ENCODE measurements around the gene PHLDB1.

The PHLDB1 gene

GRCh38 chr11:118641397-118642019 is 34.1 kb downstream of the PHLDB1 start:
- DNase-seq, result peak; percentile 78

GRCh38 chr11:118643142-118643994 is 36.0 kb downstream of the PHLDB1 start:
- DNase-seq, result no peak

- DNase-seq, result no peak
Measured at GRCh38 chr11:118643995-118644345, 36.6 kb downstream of the PHLDB1 start.

DNA sequence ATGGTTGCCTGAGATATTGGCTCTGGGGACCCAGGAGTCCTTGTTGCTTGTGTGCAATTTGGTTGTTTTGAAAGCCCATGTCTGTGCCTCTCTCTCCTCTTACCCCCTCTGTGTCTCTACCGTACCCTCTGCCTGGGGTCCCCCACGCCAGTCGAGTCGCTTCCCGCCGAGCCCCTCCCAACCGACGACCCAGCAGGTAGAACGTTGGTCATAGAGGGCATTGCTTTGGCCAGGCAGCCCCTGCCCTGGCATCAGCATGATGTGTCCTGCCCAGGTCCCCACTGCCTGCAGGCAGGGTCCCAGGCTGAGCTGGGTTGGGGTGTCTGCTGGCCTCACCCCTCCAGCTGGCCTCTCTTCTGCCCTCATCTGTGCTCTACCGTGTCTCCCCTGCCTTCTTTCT is 37.1 kb downstream of the PHLDB1 start:
- DNase-seq, result no peak

GRCh38 chr11:118645066-118645715 is 37.8 kb downstream of the PHLDB1 start:
- no peak for DNase-seq

GRCh38 chr11:118646393-118646792 is 39.0 kb downstream of the PHLDB1 start:
- DNase-seq, result no peak

DNA sequence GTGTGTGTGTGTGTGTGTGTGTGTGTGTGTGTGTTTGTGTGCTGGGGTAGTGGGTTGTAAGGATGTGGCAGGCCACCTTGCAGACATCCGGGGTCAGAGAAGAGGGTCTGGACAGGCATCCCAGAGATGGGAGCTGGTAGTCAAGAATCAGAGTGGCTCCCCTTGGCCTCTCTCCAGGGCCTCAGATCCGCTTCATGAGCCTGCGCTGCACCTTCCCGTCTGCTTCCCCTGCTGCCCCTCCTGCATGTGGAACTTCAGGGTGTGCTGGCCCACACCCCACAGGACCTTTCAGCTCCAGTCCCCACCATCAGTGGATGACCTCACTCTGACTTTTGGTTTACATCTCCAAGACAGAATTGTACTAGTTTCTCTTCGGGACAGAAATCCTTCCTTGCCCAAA is 40.9 kb downstream of the PHLDB1 start:
- DNase-seq, result no peak

DNA sequence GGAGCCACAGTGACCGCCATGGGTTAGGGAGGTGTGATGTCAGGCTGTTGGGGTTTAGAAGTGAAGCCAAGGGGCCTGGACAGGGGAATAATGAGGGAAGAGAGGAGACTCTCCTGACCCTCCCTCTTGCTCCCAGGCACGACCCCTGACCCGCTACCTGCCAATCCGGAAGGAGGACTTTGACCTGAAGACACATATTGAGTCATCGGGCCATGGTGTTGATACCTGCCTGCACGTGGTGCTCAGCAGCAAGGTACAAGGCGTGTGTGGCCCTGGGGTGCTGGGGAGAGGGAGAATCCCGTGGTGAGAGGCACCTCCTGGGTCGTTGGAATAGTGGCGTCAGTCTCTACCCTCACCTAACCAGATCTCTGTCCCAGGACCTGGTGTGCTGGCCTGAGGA is 42.5 kb downstream of the PHLDB1 start:
- no peak for DNase-seq

DNA sequence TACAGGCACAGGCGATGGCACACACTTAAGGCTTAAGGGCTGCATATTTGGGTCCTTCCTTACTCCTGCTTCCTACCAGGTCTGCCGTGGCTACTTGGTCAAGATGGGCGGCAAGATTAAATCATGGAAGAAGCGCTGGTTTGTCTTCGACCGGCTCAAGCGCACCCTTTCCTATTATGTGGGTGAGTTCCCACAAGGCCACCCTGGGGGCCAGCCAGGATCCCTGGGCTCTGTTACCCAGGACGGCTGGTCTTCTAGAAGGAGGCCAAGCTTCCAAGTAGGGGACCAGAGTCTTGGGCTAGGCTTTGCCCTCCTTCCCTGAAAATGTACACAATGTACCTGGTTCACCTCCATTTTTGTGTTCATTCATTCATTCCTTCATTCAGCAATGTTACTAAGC is 43.0 kb downstream of the PHLDB1 start:
- no peak for DNase-seq

GRCh38 chr11:118651820-118652219 is 44.4 kb downstream of the PHLDB1 start:
- DNase-seq, result no peak

DNA sequence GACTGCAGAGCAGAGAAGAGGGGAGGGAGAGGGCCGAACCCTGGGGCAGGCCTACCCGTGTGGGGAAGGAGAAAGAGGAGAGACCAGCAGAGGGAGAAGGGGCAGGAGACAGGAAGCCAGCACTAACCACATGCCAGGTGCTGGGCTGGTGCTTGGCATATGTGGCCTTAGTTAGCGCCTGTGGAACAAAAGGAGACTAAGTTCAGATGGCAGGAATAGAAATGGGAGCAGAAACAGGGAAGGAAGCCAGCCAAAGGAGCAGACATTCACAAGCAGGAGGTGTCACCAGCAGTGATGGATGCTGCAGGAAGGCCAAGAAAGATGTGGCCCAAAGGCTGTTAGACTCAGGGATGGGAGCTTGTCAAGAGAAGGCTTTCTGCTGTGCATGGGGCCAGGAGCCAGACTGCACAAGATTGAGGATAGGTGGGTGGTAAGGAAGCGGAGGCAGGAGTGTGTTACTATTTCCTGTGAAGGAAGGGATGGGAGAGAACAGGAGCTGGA is 45.3 kb downstream of the PHLDB1 start:
- no peak for DNase-seq

DNA sequence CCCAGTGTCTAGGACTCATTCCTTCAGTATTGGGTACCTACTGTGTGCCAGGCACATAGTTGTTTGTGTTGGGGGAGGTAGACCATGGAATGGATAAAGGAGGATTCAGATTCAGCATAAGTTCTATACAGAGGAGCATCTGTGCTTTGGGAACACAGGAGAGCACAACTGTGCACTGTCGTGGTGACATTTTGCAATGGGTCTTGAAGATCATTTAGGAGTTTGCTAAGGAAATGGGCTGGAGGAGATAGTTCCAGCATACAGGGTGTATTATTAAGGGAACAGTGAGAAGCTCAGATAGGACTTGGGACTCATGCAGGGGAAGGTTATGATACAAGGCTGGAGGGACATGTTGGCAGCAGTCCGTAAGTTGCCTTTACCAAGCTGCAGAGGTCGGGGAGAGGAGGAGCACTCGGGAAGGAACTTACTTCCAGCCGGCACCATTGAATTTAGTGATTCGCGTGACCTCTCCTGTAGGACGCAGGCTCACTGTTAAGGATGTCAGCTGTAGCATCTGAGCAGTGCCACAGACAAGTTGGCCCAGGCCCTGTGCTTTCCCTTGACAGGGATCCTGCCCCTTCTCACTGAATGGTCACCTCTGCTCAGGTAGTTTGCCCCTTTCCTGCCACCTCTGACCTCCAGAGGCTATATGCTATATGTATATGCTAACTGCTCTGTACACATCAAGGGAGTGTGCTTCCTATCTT is 46.4 kb downstream of the PHLDB1 start:
- DNase-seq, result no peak

- DNase-seq, result no peak
Measured at GRCh38 chr11:118655486-118656190, 48.2 kb downstream of the PHLDB1 start.

DNA sequence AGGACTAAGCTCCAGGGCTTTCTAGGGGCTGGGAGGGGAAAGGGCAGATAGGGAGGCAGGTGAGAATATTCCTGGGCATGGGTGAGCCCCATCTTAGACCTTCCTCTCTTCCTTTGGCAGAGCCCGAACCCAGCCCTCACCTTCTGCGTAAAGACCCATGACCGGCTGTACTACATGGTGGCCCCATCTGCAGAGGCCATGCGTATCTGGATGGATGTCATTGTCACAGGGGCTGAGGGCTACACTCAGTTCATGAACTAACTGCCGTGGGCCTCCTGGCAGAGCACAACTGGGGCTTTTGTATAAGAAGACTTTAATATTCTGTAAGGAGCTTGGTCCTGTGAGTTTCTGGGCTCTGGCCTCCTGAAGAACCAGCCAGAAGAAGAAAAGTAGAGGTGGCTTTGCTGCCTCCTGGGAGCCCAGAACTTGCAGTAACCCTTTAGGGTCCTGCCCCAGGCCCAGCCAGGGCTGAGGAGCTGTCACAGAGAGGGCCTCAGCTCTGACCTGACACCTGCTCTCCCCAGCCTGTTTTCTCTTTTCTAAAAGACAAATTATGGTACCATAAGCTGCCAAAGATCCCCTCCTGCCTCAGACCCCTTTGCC is 49.2 kb downstream of the PHLDB1 start:
- DNase-seq, result no peak

DNA sequence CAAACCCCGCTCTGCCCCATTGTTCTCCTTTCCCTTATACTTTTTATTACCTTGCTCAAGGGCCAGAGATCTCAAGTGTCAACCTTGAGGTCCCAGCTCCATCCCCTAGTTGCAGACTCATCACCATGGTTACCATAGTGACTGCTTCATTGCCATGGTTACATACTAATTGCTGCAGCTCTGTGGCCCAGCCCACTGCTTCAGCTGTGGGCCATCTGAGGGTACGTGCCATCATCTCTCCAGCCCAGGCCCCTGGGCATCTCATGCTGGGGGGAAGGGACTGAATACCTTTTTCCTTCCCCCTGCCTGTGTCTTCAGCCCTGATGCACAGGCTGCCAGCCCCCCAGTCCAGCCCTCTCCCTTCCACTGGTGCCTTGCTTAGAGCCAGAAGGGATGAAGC is 49.8 kb downstream of the PHLDB1 start:
- no peak for DNase-seq

GRCh38 chr11:118657709-118658428 is 50.5 kb downstream of the PHLDB1 start:
- no peak for DNase-seq

GRCh38 chr11:118658429-118659313 is 51.3 kb downstream of the PHLDB1 start:
- DNase-seq, result no peak

- DNase-seq, result peak; percentile 86
Measured at GRCh38 chr11:118659314-118659952, 52.0 kb downstream of the PHLDB1 start.

DNA sequence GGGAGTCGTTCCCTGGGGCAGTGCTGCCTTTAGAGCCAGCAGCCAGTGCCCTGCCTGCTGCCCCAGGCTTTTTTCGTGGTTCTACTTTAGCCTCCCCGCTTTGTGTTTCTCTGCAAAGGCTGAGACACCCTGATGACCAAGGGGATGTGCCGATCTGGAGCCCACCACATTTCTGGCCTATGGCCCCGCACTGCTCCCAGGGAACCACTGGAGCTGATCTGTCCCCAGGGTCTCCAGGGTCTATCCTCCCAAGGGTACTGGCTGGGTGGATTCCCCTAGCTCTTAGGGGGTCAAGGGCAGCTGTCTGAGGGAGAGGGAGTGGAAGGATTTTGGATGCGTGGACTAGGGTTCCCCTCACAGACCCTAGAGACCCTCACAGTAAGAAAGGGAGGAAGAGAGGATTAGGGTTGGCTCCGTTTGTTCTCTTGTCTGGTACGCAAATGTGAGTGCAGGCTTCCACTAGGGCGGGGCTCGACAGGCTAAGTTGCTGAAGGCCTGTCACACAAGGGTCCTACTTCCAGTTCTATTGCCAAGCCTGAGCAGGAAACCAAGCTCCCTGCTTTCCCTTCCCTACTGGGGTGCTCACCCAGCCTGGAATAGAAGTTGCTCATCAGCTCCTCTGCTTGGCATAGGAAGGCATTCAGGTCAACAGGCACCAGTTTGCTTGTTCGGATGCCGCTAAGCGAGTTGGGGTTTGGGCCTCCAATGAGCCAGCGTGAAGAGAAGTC is 52.7 kb downstream of the PHLDB1 start:
- no peak for DNase-seq
